Nephron progenitor cell (in vitro differentiated cells): ENCODE measurements around the gene ARHGEF11.

Source experiments
- DNase-seq: peaks from one replicate; pipeline ENCODE4 v3.0.0; 2021
- H3K27ac Mint-ChIP-seq: 2 replicates; pipeline ENCODE4 v1.8.0; 2021; ENCODE audit warnings: mild to moderate bottlenecking, moderate library complexity, mixed read lengths
- H3K27me3 Mint-ChIP-seq: 2 replicates; pipeline ENCODE4 v1.8.0; 2021; ENCODE audit warnings: mild to moderate bottlenecking, low read depth, mixed read lengths; ENCODE audit not compliant: poor library complexity
- H3K36me3 Mint-ChIP-seq: 2 replicates; pipeline ENCODE4 v1.8.0; 2021; ENCODE audit warnings: low read depth, mixed read lengths
- H3K4me1 Mint-ChIP-seq: 2 replicates; pipeline ENCODE4 v1.8.0; 2021; ENCODE audit warnings: mixed read lengths
- H3K4me3 Mint-ChIP-seq: 2 replicates; pipeline ENCODE4 v1.8.0; 2021; ENCODE audit warnings: mild to moderate bottlenecking, moderate library complexity, mixed read lengths
- H3K9me3 Mint-ChIP-seq: 2 replicates; pipeline ENCODE4 v1.8.0; 2021; ENCODE audit warnings: mild to moderate bottlenecking, moderate library complexity, mixed read lengths
- TF ChIP-seq, protein P1 (sequence below): fragments of 200-600 bp; sonication (generic); IDR thresholded peaks from 2 replicates; pipeline ENCODE4 v1.5.0; 2021; ENCODE audit warnings: antibody characterized with exemption

The ARHGEF11 gene

DNA sequence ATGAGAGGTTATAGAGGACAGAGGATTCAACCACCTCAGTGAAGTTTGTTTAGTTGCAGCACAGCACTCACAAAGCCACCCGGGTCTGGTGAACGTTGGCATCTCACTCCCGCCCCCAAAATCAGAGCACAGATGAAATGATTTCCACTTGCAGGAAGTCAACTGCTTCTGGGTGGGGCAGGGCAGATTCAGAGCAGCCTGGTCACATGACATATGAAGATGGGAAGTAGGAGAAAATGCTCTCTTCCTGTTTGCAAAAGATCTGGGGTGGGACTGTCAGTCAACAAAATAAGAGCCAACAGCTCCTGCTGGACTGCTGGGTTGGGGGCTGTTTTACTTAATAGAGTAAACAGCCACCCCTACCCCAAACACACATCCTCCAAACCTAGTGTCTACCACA, 81.9 kb downstream of the ARHGEF11 start:
- Mint-ChIP-seq H3K27me3 (peaks cover 7% of the 10 kb centered on the region), H3K27ac (no peak overlapping the region), H3K9me3 (no peaks in the 10 kb centered on the region), H3K4me1 (peaks cover 40% of the 10 kb centered on the region), H3K4me3 (no peak overlapping the region), H3K36me3 (peaks cover 74% of the 10 kb centered on the region)
- DNase-seq: no peak
- TF ChIP-seq, protein P1, sequence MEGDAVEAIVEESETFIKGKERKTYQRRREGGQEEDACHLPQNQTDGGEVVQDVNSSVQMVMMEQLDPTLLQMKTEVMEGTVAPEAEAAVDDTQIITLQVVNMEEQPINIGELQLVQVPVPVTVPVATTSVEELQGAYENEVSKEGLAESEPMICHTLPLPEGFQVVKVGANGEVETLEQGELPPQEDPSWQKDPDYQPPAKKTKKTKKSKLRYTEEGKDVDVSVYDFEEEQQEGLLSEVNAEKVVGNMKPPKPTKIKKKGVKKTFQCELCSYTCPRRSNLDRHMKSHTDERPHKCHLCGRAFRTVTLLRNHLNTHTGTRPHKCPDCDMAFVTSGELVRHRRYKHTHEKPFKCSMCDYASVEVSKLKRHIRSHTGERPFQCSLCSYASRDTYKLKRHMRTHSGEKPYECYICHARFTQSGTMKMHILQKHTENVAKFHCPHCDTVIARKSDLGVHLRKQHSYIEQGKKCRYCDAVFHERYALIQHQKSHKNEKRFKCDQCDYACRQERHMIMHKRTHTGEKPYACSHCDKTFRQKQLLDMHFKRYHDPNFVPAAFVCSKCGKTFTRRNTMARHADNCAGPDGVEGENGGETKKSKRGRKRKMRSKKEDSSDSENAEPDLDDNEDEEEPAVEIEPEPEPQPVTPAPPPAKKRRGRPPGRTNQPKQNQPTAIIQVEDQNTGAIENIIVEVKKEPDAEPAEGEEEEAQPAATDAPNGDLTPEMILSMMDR: no peak

DNA sequence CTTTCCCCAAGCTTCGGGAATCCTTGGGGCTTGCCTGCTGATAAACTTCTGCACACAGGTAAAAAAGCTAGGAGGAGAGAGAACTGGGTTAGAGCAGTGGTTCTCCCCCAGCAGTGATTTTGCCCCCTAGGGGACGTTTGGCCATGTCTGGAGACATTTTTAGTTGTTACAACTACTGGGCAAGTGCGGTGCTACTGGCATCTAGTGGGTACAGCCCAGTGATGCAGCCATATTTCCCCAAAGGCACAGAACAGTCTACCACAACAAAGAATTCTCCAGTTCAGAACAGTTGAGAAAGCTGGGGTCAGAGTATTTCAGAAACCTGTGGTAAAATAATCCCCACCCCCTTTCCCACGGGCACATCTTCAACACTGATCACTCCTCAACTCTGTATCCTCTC, 83.8 kb downstream of the ARHGEF11 start:
- TF ChIP-seq, protein P1: no peak
- no peak for DNase-seq
- Mint-ChIP-seq H3K36me3 (peaks cover 88% of the 10 kb centered on the region), H3K4me3 (no peak overlapping the region), H3K27ac (no peak overlapping the region), H3K4me1 (peaks cover 47% of the 10 kb centered on the region), H3K9me3 (no peaks in the 10 kb centered on the region), H3K27me3 (peaks cover 7% of the 10 kb centered on the region)

DNA sequence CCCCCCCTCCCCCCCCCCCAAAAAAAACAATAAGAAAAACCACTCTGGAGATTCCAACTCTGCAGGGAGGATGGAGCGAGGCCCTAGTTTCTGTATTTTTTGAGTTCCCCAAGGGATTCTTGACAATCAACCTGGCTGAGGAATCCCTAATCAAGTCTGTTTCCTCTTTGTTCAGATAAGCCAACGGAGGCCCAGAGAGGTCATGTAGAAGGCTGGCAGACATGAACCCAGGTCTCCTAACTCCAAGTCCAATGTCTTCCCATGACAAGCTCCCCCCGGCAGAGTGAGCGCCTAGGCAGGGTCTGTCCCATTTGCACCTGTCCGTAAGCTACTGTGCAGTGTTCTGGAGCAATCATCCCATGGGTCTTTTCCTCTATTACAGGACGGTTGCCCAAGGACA, 85.6 kb downstream of the ARHGEF11 start:
- no peak overlapping the region for H3K4me3 Mint-ChIP-seq
- peaks cover 91% of the 10 kb centered on the region for H3K36me3 Mint-ChIP-seq
- no peaks in the 10 kb centered on the region for H3K9me3 Mint-ChIP-seq
- TF ChIP-seq, protein P1: no peak
- peaks cover 9% of the 10 kb centered on the region for H3K27me3 Mint-ChIP-seq
- peak overlapping the region; percentile 54 for H3K27ac Mint-ChIP-seq
- no peak for DNase-seq
- peaks cover 47% of the 10 kb centered on the region for H3K4me1 Mint-ChIP-seq

DNA sequence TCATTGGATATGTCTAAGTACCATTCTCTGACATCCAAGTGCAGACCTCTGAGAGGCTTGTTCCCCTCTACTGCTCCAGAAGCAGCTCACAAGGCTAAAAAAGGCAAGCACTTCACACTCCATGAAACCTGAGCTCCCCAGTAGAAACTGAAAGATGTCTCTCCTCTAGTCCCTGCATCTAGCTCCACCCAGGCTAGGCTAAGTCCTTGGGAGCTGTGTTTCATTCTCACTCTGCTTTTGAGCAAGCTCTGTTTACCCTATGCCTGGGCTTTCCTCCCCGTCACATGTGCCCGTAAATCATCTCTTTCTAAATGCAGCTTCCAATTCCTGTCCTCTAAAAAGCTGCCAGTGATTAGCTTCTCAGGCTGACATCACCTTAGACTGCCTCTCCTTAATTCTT, 86.1 kb downstream of the ARHGEF11 start:
- no peaks in the 10 kb centered on the region for H3K9me3 Mint-ChIP-seq
- H3K36me3 Mint-ChIP-seq: peaks cover 92% of the 10 kb centered on the region
- H3K4me1 Mint-ChIP-seq: peaks cover 45% of the 10 kb centered on the region
- no peak overlapping the region for H3K4me3 Mint-ChIP-seq
- peaks cover 9% of the 10 kb centered on the region for H3K27me3 Mint-ChIP-seq
- DNase-seq: no peak
- TF ChIP-seq, protein P1: no peak
- H3K27ac Mint-ChIP-seq: peak overlapping the region; percentile 54

DNA sequence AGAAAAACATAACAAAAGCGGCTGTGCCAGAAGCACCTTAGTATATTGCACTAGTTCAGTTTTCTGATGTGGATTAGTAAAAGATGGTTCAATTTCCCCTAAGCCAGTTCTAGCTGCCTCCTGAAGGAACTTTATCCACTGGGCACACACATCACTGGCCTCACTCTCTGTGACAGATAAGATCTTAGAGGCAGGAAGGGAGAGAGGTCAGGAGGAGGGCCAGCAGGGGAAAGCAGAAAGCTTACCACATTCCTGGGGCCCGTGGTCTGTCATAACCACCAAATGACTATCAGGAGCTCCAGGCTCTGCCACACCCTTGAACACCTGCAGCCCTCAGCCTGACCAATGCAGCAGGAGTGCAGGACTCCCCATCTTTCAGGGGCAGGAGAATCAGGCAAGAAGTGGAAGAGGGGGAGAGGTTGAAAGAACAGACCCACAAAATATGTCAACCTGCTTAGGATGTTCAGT, 87.3 kb downstream of the ARHGEF11 start:
- peaks cover 83% of the 10 kb centered on the region for H3K36me3 Mint-ChIP-seq
- TF ChIP-seq, protein P1: no peak
- H3K9me3 Mint-ChIP-seq: no peaks in the 10 kb centered on the region
- peaks cover 34% of the 10 kb centered on the region for H3K4me1 Mint-ChIP-seq
- H3K27me3 Mint-ChIP-seq: peaks cover 9% of the 10 kb centered on the region
- H3K4me3 Mint-ChIP-seq: no peak overlapping the region
- H3K27ac Mint-ChIP-seq: no peak overlapping the region
- DNase-seq: no peak

DNA sequence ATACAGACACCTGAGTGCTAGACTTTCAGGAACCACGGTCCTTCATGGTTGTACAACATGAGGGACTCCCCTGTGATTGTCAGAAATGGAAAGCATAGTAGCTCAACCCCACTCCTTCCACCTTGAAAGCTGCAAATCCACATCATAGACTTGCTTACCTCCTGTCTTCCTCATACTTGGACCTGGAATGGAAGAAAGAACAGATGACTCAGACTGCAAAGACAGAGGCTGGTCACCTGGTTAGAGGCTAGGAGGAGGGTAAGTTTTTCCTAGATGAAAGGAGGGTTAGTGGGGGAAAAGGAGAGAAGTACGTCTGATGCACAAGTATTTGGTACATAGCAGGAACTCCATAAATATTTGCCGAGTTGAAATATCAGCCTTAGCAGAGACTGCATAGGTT, 87.9 kb downstream of the ARHGEF11 start:
- Mint-ChIP-seq H3K4me3 (no peak overlapping the region), H3K36me3 (peaks cover 76% of the 10 kb centered on the region), H3K27ac (no peak overlapping the region), H3K4me1 (peaks cover 31% of the 10 kb centered on the region), H3K9me3 (no peaks in the 10 kb centered on the region), H3K27me3 (peaks cover 9% of the 10 kb centered on the region)
- TF ChIP-seq, protein P1: no peak
- DNase-seq: no peak
